Motor neuron (in vitro differentiated cells): ENCODE measurements around the gene POLD4. TPM values are rescaled to one million over a fixed set of nuclear protein-coding genes. Genes with fewer than 3 reads are reported as not detected.

ENCODE experiments used
- ATAC-seq, 8 experiments: fragments of 200-7000 bp; cut with Tn5 transposase; replicated peaks in 6 of 8; 2 replicates each; pipeline ENCODE4 v1.8.0; 2021; ENCODE audit warnings: mild to moderate bottlenecking in 8 of 8, moderate library complexity in 8 of 8
- H3K27ac ChIP-seq, 2 donors: fragments of 250-450 bp; sonication (Bioruptor Pico); 2 replicates each; pipeline ENCODE4 v1.9.0; 2021; ENCODE audit warnings: antibody characterized with exemption in 2 of 2, mild to moderate bottlenecking in 2 of 2, moderate library complexity in 1 of 2
- H3K4me1 ChIP-seq, 2 donors: fragments of 250-450 bp; sonication (Bioruptor Pico); replicated peaks in 1 of 2; 2 replicates each; pipeline ENCODE4 v1.6.1; 2021; ENCODE audit warnings: antibody characterized with exemption in 2 of 2, mild to moderate bottlenecking in 2 of 2, moderate library complexity in 1 of 2
- H3K4me3 ChIP-seq, 5 donors: fragments of 250-450 bp; sonication (Bioruptor Pico); 2 replicates each; pipeline ENCODE4 v1.9.0; 2021; ENCODE audit warnings: antibody characterized with exemption in 5 of 5, mild to moderate bottlenecking in 5 of 5, moderate library complexity in 4 of 5
- WGBS, 10 experiments: fragments of 450-650 bp; shearing (Covaris generic); methylation state at CpG; one replicate each; pipeline ENCODE4 v1.0.0; 2022; 5-methylcytosine and 5-hydroxymethylcytosine counted together
- in situ Hi-C, 9 experiments: fragments of 400-800 bp; cut with MboI; loops; one replicate each; pipeline ENCODE4 v1.15.0; 2021; ENCODE audit warnings: low sequenced_read_pairs in 9 of 9, low pct_unique_long_range_greater_than_20kb in 2 of 9; ENCODE audit not compliant: unreplicated experiment in 9 of 9
- total RNA-seq, 8 experiments: library from RNA; unstranded; fragments of 300-600 nt; gene quantifications; 2 replicates each; pipeline versions ENCODE4 v1.2.3 to v1.2.4, GENCODE V29; 2022

The POLD4 gene
- total RNA-seq, 8 experiments from 2014 or later, result 5.6 to 167 (median 24.4) TPM

DNA sequence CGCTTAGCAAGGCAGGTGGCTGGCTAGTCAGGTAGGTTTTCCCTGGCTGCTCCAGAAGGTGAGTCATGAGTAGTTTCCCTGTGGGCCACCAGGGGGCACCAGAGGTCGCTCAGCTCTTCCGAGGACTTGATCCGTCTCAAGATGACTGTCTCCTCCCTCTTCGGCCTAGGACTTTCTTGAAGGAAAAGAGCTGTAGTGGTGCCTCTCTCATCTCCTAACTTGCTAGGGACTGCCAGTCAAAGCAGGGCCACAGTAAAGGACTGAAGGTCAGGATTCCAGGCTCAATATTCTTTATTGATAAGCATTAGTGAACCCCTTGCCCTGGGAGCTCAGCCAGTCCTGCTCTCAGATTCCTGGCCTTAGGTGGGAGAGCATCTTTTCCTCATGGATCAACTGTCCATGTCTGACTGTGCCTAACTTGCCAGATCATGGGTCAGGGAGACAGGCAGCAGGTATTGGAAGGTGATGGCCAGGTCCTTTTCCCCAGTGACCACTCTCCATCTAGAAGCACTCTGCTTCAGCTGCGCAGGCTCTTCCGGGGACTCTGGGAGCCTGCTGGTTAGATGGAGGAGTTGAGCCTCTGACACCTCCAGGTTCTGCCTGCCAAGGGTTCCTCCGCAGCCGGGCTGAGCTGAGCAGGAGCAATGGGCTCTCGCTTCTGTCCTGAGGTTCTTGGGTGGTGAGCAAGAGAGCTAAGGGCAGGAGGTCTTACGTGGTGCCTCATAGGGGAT, 1.9 kb downstream of the POLD4 start:
- in situ Hi-C loops, result no loop called here
- Histone ChIP-seq H3K4me1 (peaks cover 8 to 15% of the 10 kb centered on the region in 2 donors), H3K4me3 (no peak overlapping the region), H3K27ac (no peak overlapping the region)
- no peak for ATAC-seq
- 0 to 100% (median 57%) methylated on average over 1 to 3 of the region's 11 CpGs; no CpG with 5 or more reads in 4 of the 10 experiments for WGBS, 10 experiments

GRCh38 chr11:67349928-67350465, 3.3 kb downstream of the POLD4 start:
- H3K27ac ChIP-seq, result no peak overlapping the region
- in situ Hi-C loops, result no loop called here
- peaks cover 8 to 15% of the 10 kb centered on the region in 2 donors for H3K4me1 ChIP-seq
- WGBS, 10 experiments, result 25 to 100% (median 70%) methylated on average over 1 to 2 of the region's 4 CpGs; no CpG with 5 or more reads in 3 of the 10 experiments
- H3K4me3 ChIP-seq, result no peak overlapping the region
- ATAC-seq, result no peak

- Histone ChIP-seq H3K4me1 (peaks cover 8 to 15% of the 10 kb centered on the region in 2 donors), H3K27ac (no peak overlapping the region), H3K4me3 (no peak overlapping the region)
- in situ Hi-C loops, result no loop called here
- 63 to 100% (median 89%) methylated on average over 1 to 2 of the region's 2 CpGs; no CpG with 5 or more reads in 3 of the 10 experiments for WGBS, 10 experiments
- ATAC-seq, result no peak
These were observed 3.9 kb downstream of the POLD4 start for GRCh38 chr11:67349457-67349856.

GRCh38 chr11:67349036-67349435, 4.3 kb downstream of the POLD4 start:
- no peak for ATAC-seq
- peaks cover 7 to 12% of the 10 kb centered on the region in 2 donors for H3K4me1 ChIP-seq
- no peak overlapping the region for H3K27ac ChIP-seq
- H3K4me3 ChIP-seq, result no peak overlapping the region
- 40 to 77% (median 63%) methylated on average over 1 to 5 of the region's 5 CpGs for WGBS, 10 experiments
- in situ Hi-C loops, result no loop called here

GRCh38 chr11:67347964-67348749, 5.2 kb downstream of the POLD4 start:
- H3K4me3 ChIP-seq, result no peak overlapping the region
- H3K27ac ChIP-seq, result no peak overlapping the region
- in situ Hi-C loops, result no loop called here
- peak in 2 of 8 experiments; percentile 4 to 7 for ATAC-seq
- peaks cover 4 to 9% of the 10 kb centered on the region in 2 donors for H3K4me1 ChIP-seq
- 4 to 100% (median 80%) methylated on average over 1 to 8 of the region's 11 CpGs; no CpG with 5 or more reads in 1 of the 10 experiments for WGBS, 10 experiments

DNA sequence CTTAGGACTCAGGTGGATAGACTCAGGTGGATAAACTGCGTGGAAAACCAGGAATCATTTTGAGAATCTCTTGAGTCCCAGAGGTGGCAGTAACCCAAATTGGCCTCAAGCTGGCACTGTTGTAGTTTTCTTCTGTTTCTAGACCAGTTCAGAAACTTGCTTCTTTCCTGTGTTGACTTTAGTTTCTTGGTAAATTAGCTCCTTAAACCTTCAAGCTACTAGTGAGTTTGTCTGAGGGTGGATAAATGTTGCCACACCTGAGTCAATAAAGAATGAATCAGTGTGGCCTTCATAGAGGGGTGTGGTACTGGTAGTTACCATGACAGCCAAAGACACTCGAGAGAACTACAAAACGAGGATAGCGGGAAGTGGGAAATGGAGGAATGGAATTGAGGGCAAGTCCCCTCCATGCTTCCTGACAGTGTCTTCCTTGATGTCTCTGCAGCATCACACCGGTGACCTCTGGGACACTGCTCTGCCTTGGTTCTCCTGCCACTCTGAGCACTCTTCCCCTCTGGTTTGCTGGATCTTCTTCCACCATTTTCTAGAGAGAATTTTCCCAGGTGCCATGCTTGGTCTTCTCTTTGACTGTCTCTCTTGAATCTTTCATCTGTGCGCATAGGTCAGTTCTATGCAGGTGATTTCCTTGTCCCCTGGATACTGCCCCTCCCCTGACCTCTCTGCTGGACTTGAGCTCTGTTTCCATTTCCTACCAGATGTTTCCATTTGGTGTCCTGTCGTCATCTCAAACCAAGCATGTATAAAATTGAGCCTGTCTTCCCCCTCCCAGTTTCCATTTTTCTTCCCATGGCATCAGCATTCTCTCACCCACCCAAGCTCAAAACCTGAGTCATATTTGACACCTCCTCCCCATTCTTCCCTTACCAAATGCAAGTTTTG, 7.2 kb downstream of the POLD4 start:
- no peak overlapping the region for H3K4me3 ChIP-seq
- in situ Hi-C loops, result no loop called here
- 31 to 77% (median 57%) methylated on average over 1 to 6 of the region's 7 CpGs for WGBS, 10 experiments
- ATAC-seq, result peak in 5 of 8 experiments; percentile 29 to 84 (median 52)
- peaks cover 0 to 1% of the 10 kb centered on the region in 2 donors for H3K4me1 ChIP-seq
- H3K27ac ChIP-seq, result no peak overlapping the region

DNA sequence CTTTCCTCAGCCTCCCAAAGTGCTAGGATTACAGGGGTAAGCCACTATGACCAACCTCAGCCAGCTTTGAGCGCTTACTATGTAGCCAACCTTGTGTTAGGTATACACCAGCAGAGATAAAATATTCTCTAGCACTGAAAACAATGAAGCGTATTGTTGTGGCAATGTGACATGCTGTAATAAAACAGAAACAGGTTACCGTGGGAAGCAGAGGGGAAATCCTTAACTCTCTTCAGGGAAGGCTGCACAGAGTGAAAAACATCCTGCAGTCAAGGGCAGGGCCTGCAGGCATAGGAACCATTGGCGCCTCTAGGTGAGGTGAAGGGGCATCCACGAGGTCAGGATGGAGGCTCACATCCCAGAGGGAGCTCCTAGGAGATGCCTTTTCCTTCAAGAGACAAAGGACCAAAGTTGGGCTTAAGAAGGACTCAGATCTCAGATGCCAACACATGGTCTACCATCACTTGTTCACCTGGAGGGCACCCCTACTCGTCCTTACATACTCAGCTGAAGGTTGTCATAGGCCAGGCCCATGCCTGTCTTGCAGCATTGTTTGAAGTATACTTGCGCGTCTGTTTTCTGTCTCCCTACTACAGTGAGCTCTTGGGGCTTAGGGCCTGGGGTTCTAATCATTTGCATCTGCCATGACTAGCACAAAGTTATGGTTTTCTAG, 8.0 kb downstream of the POLD4 start:
- Histone ChIP-seq H3K4me1 (no peaks in the 10 kb centered on the region), H3K4me3 (no peak overlapping the region), H3K27ac (no peak overlapping the region)
- ATAC-seq, result peak in 2 of 8 experiments; percentile 21 to 35
- WGBS, 10 experiments, result 55 to 100% (median 79%) methylated on average over 1 to 4 of the region's 8 CpGs; no CpG with 5 or more reads in 4 of the 10 experiments
- in situ Hi-C loops, result no loop called here

- WGBS, 10 experiments, result 60 to 100% (median 93%) methylated on average over 1 to 3 of the region's 4 CpGs; no CpG with 5 or more reads in 5 of the 10 experiments
- Histone ChIP-seq H3K4me1 (no peaks in the 10 kb centered on the region), H3K4me3 (no peak overlapping the region), H3K27ac (no peak overlapping the region)
- no peak for ATAC-seq
- in situ Hi-C loops, result no loop called here
These were observed 9.1 kb downstream of the POLD4 start for GRCh38 chr11:67344264-67344663.

GRCh38 chr11:67337257-67337656, 16.1 kb downstream of the POLD4 start:
- Histone ChIP-seq H3K27ac (no peak overlapping the region), H3K4me3 (no peak overlapping the region), H3K4me1 (no peaks in the 10 kb centered on the region)
- ATAC-seq, result no peak
- 83 to 97% (median 89%) methylated on average over 2 to 3 of the region's 3 CpGs for WGBS, 10 experiments
- in situ Hi-C loops, result no loop called here

- 58 to 100% (median 93%) methylated on average over 1 to 3 of the region's 6 CpGs; no CpG with 5 or more reads in 1 of the 10 experiments for WGBS, 10 experiments
- H3K4me1 ChIP-seq, result no peaks in the 10 kb centered on the region
- ATAC-seq, result no peak
- H3K27ac ChIP-seq, result no peak overlapping the region
- in situ Hi-C loops, result no loop called here
- H3K4me3 ChIP-seq, result no peak overlapping the region
These were observed 21.2 kb downstream of the POLD4 start for GRCh38 chr11:67332081-67332691.

DNA sequence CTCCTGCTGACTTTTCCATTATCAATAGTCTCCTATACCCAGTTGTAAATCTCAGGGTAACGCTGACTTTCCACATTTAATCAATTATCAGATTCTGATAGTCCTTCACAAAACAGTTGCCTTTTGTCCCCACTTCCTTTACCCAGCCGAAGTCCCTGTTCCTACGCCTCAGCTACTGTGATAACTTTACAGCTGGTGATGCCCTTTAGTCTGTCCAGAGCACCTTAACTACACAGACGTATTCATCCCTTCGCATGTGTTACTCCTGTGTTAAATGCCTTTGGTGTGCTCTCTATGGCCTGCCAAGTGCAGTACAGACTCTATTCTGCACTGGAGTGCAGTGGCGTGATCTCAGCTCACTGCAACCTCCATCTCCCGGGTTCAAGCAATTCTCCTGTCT, 29.8 kb downstream of the POLD4 start:
- Histone ChIP-seq H3K4me3 (no peak overlapping the region), H3K27ac (no peak overlapping the region), H3K4me1 (peaks cover 0 to 3% of the 10 kb centered on the region in 2 donors)
- no peak for ATAC-seq
- in situ Hi-C loops, result no loop called here
- 78 to 100% (median 93%) methylated on average over 1 to 6 of the region's 7 CpGs; no CpG with 5 or more reads in 3 of the 10 experiments for WGBS, 10 experiments

- Histone ChIP-seq H3K27ac (no peak overlapping the region), H3K4me1 (peaks cover 0 to 5% of the 10 kb centered on the region in 2 donors), H3K4me3 (no peak overlapping the region)
- in situ Hi-C loops, result no loop called here
- no peak for ATAC-seq
- WGBS, 10 experiments, result 75 to 100% (median 93%) methylated on average over 1 to 3 of the region's 3 CpGs; no CpG with 5 or more reads in 5 of the 10 experiments
These were observed 31.3 kb downstream of the POLD4 start for GRCh38 chr11:67322049-67322448.
